GM19351 (cell line): Measurements from ENCODE around the gene HRH1.
A peak's percentile ranks its signal among the peaks of the same experiment; 100 is the strongest.
"Not testable (repeated sequence)": the region's sequence is repeated elsewhere in the genome, so short reads cannot be mapped to it uniquely, and the experiment has no call there.

ENCODE experiments used
- ATAC-seq: cut with Tn5 transposase; IDR thresholded peaks from one replicate; pipeline ENCODE4 v1.9.1; 2021; ENCODE audit warnings: mild to moderate bottlenecking, moderate library complexity; ENCODE audit not compliant: unreplicated experiment

HRH1 gene

DNA sequence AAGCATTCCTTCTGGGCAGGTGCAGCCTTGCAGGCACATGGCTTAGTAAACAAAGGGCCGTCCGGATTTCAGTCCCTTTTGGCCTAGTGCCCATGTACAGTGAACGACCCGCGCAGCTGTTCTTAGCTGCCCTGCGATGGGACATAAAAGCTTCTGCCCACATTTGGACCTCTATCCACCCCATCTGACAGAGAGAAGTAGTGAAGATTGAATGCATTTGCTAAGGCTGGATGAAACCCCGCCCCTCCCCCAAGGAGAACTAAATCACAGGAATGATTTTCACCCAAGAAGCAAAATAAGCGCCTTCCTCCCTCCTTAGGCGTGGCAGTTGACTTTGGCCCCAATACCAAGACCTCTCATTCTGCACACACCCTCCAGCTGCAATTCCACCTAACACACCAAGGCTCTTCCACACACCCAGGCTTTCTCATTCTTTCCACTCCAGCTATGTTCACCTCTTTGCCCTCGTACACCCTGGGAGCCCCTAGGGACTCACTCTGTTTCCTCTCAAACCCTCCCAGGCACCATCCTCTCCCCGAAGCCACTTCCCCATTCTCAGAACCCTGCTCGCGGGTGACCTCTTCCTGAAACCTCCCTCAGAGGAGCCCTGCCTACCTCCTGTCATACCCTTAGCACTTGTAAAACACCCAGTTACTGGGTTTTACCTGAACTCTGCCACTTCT, 14.1 kb upstream of the HRH1 start:
- ATAC-seq: peak; percentile 96

- ATAC-seq: peak; percentile 25
Observed at GRCh38 chr3:11140713-11141104, 13.6 kb upstream of the HRH1 start.

- no peak for ATAC-seq
Observed at GRCh38 chr3:11143476-11143875, 10.8 kb upstream of the HRH1 start.

DNA sequence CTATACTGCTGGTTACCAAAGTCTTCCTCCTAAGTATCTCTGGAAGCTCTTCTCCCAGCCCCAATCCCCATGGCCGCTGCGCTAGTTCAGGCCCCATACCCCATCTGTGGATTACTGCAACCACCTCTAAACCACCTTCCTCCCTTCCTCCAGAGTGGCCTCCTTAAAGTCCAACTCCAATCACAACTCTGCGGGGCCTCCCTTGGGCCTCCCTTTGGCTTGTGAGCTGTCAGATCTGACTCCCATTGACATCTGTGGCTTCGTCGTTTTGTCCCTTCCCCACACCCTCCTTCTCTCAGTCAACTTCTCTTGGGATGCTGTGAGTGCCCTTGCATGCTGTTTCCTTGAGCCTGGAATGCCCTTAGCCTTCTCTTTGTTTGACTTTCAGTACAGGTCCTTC, 9.3 kb upstream of the HRH1 start:
- ATAC-seq: no peak

- ATAC-seq: no peak
Observed at GRCh38 chr3:11145888-11146287, 8.4 kb upstream of the HRH1 start.

DNA sequence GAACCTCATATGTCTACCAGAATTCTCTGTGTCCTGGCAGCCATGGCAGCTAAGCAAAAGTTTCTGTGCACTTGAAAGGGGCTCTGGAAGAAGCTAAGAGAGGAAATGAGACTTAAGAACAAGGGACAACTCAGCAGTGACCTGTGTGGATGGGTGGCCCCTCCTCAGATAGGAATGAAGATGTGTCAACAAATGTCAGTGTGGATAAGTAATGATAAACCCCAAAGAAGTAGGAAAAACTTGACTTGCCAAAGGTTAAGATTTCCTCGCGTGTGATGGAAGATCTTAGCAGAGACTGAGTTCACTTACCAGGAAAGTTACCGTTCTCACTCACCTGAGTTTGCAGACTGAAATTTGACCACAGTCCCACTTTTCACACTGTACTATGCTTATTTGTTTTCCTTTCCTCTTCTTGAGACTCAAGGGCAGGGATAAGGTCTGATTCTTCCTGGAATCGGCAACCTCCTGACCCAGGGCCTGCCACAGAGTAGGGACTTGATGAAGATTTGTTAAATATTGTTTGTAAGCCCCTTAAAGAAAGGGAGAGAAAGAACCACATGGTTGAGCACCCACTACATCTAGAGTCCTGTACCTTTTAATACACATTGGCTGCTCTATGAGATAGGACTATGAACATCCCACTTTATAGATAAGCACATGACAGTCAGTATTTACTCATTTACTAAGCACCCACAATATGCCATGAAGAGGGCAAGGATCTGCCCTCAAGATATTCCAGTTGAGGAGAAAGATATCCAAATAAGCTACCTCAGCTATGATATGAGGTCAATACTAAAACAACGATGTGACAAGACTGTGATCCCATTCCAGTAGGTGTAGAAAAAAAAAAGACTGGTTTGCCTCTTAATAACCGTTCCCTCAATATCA, 7.3 kb upstream of the HRH1 start:
- no peak for ATAC-seq

DNA sequence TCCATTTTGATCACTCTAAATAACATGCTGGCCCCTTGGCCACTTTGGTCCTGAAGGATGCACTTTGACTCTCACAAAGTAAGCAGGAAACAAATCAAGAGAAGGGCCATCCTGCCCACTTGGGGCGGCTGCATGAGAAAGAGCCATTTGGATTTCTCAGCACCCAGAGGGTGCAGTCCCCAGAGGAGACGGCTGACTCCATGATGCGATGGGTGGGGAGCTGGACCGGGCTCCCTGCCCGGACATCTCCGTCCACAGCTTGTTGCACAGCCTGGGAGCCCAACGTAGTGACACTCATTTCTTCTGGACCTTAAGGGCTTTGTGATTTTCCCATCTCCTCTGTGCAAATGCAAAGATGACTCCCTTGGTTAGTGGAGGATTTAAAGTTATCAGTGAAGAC, 4.0 kb upstream of the HRH1 start:
- ATAC-seq: no peak

DNA sequence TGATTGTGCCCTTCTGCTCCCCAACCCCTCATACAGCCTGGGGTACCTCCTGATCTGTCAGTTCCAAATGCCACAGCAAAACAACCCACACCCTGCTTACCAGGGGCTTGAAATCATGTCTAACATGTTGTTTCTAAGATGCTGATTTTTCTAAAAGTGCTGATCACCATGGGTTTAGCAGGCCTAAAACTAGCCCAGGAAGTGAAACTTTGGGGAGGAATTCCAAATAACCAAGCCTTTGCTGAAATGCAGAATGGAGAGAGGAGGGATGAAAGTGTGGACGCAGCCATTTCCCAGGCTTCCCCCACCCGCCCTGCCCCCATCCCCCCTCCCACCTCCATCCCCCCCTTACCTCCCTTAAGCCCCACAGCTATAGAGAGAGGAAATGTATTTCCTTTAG, 2.0 kb upstream of the HRH1 start:
- no peak for ATAC-seq

DNA sequence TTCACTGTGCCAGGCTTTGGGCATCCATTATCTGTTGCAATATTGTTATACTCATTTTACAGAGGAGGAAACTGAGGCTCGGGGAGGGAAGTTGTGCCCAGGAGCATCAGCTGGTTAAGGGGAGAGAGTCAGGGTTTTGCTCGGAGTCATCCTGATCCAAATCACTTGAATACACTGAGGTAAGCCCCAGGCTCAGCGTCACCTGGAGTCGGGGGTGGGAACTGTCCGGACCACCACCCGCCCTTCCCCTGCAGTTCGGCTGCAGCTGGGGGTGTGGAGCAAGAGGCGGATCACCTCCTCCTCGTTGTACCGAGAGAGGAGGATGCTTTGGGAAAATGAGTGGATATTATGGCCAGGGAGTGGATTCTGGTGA, 646 bp downstream of the HRH1 start:
- ATAC-seq: no peak

- ATAC-seq: no peak
Observed at GRCh38 chr3:11155341-11156025, 1.2 kb downstream of the HRH1 start.

DNA sequence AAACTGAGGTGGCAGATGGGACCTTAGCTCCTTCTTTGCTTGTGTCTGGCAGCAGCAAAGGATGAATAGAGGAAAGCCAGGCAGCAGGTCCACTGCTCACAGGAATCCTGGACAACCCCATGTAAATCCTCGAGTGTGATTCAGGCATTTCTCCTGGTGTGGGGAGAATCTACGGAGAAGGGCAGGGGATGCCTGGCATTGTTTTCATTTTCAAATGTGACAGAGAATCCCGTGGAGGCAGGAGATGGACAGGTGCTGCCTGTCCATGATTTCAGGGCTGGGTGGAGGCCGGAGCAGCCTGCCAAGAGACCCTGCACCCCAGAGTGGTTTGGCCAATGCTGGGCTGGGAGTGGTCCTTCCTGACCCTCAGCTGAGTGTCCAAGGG, 1.7 kb downstream of the HRH1 start:
- ATAC-seq: no peak

- no peak for ATAC-seq
Observed at GRCh38 chr3:11157421-11157820, 3.1 kb downstream of the HRH1 start.

DNA sequence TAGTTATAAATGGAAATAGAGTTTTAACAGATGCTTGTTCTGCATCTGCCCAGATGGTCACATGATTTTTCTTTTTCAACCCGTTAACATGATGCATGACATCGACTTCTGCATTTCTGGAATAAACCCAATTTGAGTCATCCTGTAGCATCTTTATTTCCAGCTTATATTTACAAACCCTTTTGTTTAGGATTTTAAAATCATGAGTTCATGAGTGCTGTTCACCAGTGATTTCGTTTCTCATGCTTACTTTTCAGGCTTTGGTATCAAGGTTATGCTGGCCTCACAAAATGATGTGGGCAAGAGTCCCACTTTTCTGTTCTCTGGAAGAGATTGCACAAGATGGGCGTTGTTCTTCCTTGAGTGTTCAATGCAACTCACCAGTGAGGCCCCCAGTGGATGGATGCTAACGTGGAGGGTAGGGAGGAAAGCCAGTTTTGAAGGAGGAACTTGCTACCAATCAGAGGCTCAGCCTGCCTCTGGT, 5.2 kb downstream of the HRH1 start:
- no peak for ATAC-seq

DNA sequence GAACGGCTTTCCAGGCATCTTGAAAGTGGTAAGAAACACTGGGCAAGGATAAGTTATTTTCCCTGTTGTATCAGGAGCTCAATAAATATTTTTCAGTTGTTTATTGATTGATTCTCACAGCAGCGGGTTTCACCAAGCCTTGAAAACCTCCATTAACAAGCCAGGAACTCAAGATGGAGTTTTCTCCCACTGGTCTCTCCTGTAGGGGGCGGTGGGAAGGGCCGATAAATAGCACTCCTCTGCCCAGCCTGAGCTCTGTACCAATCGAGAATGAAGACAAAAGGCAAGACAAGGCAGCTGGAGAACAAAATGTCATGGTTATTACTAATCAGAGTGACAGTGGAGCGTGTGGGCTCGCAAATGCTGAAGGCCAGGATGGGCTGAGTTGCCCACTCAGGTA, 7.4 kb downstream of the HRH1 start:
- no peak for ATAC-seq

GRCh38 chr3:11162401-11163345, 8.4 kb downstream of the HRH1 start:
- ATAC-seq: no peak

DNA sequence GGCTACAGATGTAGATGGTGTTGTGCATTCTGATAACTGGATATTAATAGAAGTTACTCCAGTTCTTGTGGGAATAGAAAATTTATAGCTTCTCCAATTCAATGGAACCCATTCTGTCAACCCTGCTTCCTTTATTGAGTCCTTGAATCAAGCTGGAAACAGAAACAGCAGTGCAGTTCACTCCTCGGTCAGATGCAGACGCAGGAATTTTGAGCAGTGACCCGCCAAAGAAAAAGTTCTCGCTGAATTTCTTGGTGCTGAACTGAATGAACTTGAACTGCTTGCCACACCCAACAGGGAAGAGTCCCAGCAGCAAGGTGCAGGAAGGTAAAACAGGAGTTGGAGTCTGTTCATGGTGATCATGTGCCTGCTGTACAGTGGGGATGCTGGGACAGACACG, 10.3 kb downstream of the HRH1 start:
- ATAC-seq: no peak

DNA sequence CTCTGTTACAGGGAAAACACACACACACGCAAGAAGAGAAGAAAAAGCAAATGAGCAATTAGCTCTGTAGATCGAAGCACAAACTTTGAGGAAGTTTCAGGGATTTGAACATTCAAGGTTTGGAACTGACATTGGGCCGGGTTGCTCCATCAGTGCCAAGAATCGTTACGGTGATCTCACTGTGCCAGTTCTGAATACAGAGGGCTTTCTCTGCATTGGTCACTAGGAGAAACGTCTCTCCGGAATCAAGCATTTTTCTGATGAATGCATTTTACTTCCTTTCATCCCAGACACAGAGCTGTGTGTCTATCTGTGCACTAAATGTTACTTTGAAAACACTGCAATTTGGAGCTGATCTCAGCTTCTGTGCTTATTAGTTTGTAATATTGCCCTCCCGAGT, 11.2 kb downstream of the HRH1 start:
- ATAC-seq: no peak

- ATAC-seq: not testable (repeated sequence)
Observed at GRCh38 chr3:11166807-11167400, 12.6 kb downstream of the HRH1 start.

DNA sequence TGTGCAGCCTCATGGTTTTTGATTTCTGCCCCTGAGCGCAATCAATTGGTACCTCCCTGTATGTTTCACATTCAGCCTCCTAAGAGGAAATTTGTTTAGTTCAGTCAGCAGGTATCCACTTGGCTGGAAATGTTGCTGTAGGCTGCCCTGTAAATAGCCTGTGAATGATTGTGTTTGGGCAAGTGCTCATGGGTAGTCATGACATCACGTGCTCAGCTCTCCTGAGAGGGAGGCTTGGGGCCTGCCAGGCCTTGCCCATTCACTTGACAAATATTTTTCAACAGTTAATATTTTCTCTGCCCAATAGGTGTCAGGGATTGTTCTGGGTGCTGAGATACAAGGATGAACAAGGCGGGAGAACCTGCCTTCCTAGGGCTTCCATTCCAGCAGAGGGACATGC, 13.3 kb downstream of the HRH1 start:
- no peak for ATAC-seq

- no peak for ATAC-seq
Observed at GRCh38 chr3:11168406-11168805, 14.1 kb downstream of the HRH1 start.
